DMS 273 treated with DMSO at 0.1 percent for 48 hours (cell line): ENCODE measurements around the gene NOM1.
A peak's percentile ranks its signal among the peaks of the same experiment; 100 is the strongest.

Experiments
- DNase-seq: peaks from one replicate; lab custom pipeline; 2025; lab: John Stamatoyannopoulos, UW

NOM1 gene

GRCh38 chr7:157005456-157006204, 56.1 kb downstream of the NOM1 start:
- DNase-seq = no peak

GRCh38 chr7:157006205-157006747, 56.8 kb downstream of the NOM1 start:
- no peak for DNase-seq

- DNase-seq = no peak
These were observed 57.4 kb downstream of the NOM1 start for GRCh38 chr7:157006829-157007469.

- no peak for DNase-seq
These were observed 58.1 kb downstream of the NOM1 start for GRCh38 chr7:157007470-157008066.

GRCh38 chr7:157008206-157009169, 59.0 kb downstream of the NOM1 start:
- no peak for DNase-seq

GRCh38 chr7:157009170-157009777, 59.8 kb downstream of the NOM1 start:
- no peak for DNase-seq

- no peak for DNase-seq
These were observed 60.5 kb downstream of the NOM1 start for GRCh38 chr7:157009778-157010587.

GRCh38 chr7:157010588-157011332, 61.2 kb downstream of the NOM1 start, which contains the start of gene MNX1:
TSS of gene MNX1 (minus strand) at chr7:157010663. CDS start at chr7:157010350, 313 bp downstream.
- peak; percentile 78 for DNase-seq

GRCh38 chr7:157011333-157012112, 62.0 kb downstream of the NOM1 start:
- DNase-seq = no peak

- no peak for DNase-seq
These were observed 62.6 kb downstream of the NOM1 start for GRCh38 chr7:157012113-157012547.

- DNase-seq = no peak
These were observed 63.6 kb downstream of the NOM1 start for GRCh38 chr7:157013101-157013500.

- no peak for DNase-seq
These were observed 64.4 kb downstream of the NOM1 start for GRCh38 chr7:157013602-157014549.

- DNase-seq = no peak
These were observed 65.4 kb downstream of the NOM1 start for GRCh38 chr7:157014635-157015555.

- DNase-seq = no peak
These were observed 66.5 kb downstream of the NOM1 start for GRCh38 chr7:157016024-157016351.

GRCh38 chr7:157016352-157017041, 67.0 kb downstream of the NOM1 start:
- no peak for DNase-seq

- no peak for DNase-seq
These were observed 67.6 kb downstream of the NOM1 start for GRCh38 chr7:157017149-157017548.
